Epithelial cell of prostate (primary cell): Measurements from ENCODE around the gene EVA1C.
"Not testable (repeated sequence)": the region's sequence is repeated elsewhere in the genome, so short reads cannot be mapped to it uniquely, and the experiment has no call there.

ENCODE experiments used
- DNase-seq: peaks from one replicate; pipeline ENCODE4 v3.0.0-alpha.2; 2011; ENCODE audit warnings: low read depth, low spot score
- H3K27ac ChIP-seq: fragments of 450-650 bp; 2 replicates; pipeline ENCODE4 v1.5.1; 2017; ENCODE audit warnings: mild to moderate bottlenecking

EVA1C gene

DNA sequence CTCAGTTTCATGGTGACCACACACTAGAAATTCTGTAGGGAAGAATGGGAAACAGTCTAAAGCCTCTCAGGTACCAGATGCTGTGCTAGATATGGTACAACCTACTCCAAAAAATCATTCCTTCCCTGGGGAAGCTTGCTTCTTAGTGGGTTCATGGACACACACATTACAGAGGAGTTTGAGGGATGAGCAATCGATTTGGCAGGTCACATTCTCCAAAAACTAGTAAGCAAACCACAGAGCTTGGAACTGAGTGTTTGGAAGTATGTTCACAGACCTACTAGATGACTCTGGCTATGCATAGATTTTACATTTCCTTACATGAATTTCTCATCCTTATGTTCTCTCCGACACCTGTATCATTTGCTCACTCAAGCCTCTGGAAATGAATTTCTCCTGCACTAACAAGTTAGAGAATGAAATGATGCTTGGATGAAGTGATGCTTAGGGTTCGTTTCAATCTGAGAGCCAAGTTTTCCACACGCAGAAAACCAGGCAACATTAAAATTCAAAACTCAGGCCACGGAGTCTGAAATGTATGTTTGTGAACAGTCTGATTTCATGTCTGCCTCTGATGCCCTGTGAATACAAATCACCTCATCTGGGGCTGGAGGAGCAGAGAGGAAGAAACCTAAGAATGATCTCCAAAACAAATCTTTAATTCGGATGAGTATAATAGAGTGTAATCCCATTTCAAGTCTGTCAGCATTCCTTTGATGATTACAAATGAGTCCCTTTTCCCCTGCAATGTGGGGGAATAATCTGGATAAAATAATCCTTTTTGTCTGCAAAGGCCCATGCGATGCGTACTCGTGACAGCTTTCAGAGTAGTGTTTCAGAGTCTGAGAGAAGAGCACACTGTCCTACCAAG, 11.0 kb downstream of the EVA1C start:
- DNase-seq: peak; percentile 41
- H3K27ac ChIP-seq: peak overlapping the region; percentile 90

DNA sequence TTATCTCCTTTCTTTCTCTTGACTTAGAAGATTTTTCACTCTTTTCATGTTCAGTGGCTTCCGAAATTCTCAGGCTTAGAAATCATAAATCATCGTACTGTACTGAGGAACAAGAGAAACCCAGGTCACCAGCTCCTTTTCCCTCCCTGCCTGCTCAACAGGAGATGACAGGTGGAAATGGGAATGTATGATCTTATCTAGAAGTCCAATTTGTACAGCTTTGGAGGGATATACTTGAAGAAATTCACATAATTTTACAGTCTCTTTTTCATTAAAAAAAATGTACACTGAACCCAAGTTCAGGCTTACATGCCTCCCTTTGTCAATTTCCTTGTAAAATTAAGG, 11.7 kb downstream of the EVA1C start:
- H3K27ac ChIP-seq: peak overlapping the region; percentile 90
- no peak for DNase-seq

DNA sequence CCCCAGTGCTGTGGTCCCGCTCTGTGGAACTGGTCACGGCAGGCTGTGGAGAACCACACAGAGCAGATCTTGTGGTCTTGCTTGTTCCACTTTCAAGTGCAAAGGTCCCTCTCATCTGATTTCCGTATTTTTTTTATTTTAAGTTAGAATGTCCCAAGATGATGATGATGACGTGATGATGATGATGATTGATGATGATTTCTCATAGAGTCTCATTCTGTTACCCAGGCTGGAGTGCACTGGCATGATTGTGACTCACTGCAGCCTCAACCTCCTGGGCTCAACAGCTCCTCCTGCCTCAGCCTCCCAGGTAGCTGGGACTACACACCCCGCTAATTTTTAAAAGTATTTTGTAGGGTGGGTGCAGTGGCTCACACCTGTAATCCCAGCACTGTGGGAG, 12.2 kb downstream of the EVA1C start:
- DNase-seq: no peak
- H3K27ac ChIP-seq: peak overlapping the region; percentile 90

DNA sequence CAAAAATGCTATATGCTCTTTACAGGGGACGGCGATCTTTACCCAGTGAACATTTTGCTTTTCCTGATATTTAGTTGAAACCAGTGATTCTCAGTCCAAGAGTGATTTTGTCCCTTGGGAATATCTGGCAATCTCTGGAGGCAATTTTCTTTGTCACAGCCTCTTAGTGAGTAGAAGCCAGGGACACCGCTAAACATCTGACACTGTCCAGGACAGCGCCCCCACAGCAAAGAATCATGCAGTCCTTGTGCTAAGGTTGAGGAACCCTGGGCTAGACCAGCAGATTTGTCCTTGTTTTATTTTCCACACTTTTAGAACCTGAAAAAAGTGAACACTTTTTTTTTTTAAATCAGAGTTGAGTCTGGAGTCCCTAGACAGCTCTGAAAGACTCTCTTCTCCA, 13.1 kb downstream of the EVA1C start:
- DNase-seq: no peak
- H3K27ac ChIP-seq: peak overlapping the region; percentile 90

DNA sequence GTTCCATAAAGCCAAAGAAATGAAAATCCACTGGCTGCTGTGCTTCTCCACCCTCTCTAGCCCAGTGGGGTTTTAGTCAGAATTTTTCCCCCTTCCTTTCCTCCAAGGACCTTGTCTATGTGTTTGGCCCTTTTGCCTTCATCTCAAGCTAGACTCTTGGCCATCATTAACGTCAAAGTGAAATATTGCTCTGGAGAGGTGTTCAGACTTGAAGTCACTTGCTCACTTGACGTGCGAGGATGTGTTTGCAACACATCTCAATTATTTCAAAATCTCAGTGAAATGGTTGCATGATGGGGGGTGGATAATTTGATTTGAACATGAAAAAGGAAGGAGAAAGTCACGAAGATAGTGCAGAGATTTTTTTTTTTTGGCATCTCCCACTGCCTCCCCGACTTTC, 13.6 kb downstream of the EVA1C start:
- DNase-seq: peak; percentile 41
- H3K27ac ChIP-seq: peak overlapping the region; percentile 90

DNA sequence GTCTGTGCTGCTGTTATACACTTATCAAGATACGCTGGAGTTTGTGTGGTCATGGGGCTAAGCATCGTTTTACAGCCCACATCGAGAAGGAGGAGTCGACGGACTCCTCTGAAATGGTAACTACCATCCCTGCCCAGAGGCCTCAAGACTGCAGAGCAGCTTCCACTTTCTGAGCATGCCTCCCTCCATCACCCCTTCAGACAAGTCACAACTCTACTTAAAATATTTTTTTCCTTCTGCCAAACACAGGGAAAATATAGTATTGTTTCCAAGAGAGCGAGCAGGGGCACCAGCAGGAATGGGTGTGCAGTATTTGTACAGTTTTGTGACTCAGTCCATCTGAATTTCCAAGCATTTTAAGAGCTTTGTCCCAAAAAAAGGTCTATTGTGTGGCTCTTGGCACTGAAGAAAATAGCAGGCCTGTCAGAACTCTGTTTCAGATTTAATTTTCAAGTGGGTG, 14.1 kb downstream of the EVA1C start:
- no peak for DNase-seq

DNA sequence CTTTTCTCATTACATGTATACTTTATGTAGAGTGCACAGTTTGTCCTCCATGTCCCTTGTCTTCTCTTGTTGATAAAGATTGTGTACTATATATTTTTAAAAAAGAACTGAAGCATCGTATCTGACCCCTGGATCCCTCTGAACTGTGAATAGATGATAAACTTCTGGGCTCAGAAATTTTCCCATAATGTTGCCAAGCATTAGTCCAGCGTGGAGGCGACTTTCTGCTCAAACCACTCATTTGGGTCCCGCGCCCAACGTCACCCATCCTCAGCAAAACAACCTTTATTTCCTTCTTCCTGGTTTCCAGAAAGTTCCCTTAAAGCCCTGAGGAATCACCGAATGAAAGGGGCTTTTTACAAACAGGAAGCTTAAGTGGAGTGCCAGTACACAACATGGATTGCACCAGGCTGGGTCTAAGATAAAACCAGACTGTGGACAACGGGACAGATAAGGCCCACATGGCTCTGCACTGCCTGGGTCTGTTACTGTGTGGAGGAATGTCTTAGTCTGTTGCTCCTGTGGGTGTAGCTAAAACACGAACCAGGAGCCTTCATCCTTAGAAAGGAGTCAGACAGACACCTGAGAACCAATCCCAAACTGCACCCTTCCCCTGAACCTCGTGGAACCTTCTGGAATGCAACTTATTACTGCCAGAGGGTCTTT, 15.6 kb downstream of the EVA1C start:
- no peak for DNase-seq
- H3K27ac ChIP-seq: peak overlapping the region; percentile 90

More for the DNA sequence above, 14.1 kb downstream of the EVA1C start:
- peak overlapping the region; percentile 90 for H3K27ac ChIP-seq

DNA sequence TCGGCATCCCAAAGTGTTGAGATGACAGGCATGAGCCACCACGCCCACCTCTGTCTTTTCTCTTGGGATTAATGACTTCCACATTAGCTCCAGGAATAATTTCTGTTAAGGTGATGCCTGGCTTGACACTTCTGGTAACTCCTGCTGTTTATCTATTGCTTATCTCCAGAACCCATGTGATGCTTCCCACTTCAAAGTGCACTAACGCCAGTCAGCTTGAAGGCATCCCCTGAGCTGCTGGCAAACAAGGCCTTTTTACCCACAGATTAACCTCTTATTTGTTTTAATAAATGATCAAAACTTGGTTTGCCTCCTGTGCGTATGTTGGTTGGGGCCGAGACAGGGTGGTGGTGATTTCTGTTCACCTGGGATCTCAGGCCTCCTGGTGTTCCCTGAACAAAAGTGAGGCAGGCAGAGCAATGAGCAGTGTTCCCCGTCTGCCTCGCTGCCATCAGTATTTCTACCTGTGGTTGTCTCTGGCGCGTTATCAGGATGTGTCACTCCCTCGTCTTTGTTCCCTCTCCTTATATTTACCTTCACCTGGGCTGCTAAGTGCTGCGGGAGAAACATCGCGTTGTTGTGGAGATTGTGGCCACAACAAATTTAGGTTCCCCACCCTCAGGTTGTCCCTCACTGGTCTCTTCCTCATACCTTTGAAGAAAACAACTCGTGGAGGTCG, 20.6 kb downstream of the EVA1C start:
- DNase-seq: peak; percentile 58

DNA sequence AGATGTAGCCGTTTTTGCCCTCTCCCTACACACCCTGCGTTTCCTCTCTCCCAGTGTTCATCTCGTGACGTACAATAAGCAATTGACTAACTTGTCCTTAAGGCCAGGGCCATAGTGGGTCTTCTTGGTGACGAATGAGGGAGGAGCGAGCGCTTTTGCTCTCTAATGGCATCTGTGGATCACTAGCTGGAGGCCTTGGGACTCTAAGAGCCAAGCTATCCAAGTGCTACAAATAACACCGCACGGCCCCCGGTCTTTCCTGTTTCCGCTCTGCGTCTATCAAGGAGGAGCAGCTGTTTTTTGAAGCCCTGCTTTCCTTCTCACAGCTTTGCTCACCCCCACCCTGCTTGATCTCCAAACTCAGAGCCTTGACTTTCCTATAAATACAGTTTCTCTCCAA, 25.2 kb downstream of the EVA1C start:
- no peak overlapping the region for H3K27ac ChIP-seq
- DNase-seq: no peak

More for the DNA sequence above, 20.6 kb downstream of the EVA1C start:
- H3K27ac ChIP-seq: not testable (repeated sequence)

DNA sequence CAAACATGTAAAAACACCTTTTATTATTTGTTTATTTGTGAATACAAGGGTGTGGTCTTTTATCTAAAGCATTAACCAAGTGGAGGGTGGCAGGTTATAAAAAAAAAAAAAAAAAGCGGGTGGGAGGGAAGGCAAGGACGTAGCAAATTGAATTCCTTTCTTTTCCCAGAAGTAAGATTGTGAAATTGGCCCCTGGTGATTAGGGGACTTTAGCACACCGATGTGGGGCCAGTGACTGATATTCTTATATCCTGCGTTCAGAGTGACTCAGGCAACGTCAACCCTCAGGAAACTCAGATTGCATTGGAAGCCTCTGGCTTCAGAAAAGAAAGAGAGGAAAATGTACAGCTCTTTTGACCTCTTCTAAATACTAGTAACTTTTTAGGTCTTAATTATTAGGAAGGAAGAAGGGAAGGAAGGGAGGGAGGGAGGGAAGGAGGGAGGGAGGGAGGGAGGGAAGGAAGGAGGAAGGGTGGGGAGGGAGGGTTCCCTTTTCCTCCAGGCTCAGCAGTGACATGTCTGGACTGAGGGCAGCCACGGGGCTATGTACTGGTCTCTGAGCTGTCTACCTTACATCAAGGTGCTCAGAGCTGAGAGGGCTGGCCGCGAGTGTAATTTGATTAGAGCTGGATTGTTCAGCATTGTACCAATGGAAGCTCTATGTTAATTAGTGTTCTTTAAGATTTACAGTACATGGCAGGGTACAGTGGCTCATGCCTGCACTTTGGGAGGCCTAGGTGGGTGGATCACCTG, 30.2 kb downstream of the EVA1C start:
- no peak for DNase-seq
- peak overlapping the region; percentile 63 for H3K27ac ChIP-seq

DNA sequence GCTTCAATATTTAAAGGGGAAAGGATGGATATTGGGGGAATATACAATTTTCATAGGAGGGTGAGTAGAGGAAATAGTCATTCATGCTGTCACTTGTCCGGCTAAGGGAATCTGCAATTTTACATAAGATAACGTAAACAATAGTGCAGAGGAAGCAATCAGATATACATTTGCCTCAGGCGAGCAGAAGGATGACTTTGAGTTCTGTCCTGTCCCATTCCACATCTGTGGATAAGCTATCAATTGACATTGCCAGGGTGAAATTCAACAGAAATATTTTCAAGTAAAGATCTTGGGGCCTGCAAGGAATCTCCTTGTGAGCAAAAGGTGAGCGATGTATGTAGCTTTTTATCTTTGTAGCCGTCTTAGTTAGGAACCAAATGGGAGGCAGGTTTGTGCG, 32.6 kb downstream of the EVA1C start:
- no peak for DNase-seq
- no peak overlapping the region for H3K27ac ChIP-seq

DNA sequence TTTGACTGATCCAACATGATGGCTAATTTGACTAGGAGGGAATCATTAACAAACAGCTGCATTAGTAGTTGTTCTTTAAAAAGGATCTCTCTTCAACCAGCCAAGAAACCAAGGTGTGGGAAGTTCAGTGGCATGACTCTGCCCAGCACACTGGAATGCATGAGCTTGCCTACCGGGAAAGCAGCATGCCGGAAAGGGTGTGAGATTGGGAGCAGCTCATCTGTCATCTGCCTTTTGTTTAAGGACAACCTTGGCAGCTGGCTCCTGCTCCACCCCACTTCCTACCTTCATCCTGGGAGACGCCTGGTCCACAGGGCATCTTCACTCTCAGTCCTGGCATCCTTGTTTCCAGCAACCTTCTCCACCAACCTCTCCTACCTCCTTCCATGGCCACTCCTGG, 33.9 kb downstream of the EVA1C start:
- peak overlapping the region; percentile 14 for H3K27ac ChIP-seq
- not testable (repeated sequence) for DNase-seq

DNA sequence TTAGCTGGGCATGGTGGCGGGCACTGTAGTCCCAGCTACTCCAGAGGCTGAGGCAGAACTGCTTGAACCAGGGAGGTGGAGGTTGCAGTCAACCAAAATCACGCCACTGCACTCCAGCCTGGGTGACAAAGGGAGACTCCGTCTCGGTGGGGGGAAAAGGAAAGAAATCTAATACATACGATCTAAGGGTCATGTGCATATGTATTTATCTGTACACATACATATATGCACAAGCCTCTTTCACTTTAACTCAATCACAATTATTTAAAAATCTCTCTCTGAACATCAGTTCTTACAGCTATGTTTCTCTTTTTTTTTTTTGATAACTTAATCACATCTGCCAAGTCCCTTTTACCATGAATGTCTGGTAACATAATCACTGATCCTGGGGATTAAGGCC, 34.7 kb downstream of the EVA1C start:
- no peak for DNase-seq
- H3K27ac ChIP-seq: no peak overlapping the region

DNA sequence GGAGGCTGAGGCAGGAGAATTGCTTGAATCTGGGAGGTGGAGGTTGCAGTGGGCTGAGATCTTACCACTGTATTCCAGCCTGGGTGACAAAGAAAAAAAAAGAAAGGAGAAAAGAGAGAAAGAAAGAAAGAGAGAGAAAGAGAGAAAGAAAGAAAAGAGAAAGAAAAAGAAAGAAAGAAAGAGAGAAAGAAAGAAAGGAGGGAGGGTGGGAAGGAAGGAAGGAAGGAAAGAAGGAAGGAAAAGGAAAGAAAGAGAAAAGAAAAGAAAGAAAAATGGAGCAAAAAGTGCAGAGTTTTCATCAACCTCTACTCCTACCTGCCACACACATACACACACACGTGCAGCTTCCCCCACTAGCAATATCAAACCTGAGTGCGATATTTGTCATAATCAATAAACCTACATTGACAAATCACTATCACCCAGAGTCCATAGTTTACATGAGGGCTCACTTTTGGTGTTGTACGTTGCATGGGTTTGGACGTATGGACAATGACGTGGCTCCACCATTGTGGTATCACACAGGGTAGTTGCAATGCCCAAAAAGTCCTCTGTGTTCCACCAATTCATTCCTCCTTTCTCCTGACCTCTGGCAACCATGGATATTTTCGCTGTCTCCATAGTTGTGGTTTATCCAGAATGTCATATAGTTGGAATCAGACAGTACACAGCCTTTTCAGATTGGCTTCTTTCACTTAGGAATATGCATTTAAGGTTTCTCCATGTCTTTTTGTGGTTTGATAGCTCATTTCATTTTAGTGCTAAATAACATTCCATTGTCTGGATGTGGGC, 36.5 kb downstream of the EVA1C start:
- DNase-seq: no peak
- H3K27ac ChIP-seq: no peak overlapping the region

DNA sequence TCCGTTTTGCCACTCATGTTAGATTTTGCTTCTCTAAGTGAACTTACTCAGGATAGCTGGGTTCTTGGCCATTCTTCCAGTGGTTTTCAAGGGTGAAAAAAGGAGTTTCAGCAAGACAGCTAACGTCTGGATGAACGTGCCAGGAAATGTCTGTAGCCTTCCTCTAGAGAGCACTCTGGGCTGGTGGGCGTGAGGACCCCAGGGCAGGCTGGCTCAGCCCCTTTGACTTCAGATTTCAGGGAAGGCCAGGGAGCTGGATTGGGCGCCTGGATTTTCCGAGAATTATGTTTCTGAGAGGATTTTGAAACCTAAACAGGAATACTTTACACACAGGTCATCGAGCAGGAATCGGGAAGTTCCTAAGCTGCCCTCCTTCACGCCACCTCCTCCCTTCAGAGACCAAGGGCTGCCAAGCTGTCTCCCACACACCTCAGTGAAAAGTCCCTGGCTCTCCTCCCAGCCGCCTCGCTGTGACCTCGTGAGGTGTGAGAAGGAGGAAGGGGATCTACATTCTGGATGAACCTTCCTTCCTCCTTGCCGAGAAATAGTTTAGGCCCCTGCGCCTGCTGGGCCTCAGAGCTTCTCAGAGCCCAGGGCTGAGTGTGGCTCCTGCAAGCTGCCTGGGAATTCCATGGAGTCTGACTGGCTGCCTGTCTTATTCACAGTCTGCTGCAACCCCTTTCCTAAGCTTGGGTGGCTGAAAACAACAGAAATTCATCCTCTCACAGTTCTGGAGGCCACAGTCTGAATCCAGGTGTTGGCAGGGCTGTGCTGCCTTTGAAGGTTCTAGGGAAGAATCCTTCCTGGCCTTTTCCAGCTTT, 38.6 kb downstream of the EVA1C start:
- peak overlapping the region; percentile 73 for H3K27ac ChIP-seq
- DNase-seq: not testable (repeated sequence)

DNA sequence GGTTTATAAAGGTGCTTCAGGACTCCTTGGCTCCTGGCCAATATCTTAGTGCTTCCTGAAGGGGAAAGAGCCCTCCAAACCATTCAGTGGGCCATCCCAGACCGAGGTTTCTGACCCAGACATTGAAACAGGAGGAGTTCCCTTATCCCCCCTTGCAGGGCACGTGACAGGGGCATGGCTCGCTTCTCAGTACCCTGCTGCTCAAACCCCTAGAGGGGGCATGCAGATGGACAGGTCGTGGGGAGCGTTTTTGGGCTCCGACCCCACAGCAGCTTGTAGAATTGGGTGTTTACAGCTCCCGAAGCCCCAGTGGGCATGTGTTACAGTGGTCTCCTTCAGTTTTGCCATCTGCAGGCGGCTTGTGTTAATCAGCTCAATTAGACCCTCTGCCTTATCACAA, 39.7 kb downstream of the EVA1C start:
- not testable (repeated sequence) for H3K27ac ChIP-seq, DNase-seq

DNA sequence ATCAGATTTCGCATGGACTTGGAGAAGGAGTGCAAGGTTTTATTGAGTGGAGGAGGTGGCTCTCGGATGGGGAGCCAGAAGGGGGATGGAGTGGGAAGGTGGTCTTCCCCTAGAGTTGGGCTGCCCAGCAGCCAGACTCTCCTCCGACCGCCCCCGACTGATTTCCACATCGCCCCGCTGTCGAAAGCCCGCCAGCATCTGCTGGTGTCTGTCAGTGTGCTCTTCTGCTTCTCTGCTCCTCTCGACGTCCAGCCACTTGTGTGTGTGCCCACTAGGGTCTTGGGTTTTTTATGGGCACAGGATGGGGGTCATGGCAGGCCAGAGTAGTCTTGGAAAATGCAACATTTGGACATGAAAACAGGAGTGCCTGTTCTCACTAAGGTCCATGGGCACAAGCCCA, 40.1 kb downstream of the EVA1C start:
- no peak overlapping the region for H3K27ac ChIP-seq
- DNase-seq: no peak

DNA sequence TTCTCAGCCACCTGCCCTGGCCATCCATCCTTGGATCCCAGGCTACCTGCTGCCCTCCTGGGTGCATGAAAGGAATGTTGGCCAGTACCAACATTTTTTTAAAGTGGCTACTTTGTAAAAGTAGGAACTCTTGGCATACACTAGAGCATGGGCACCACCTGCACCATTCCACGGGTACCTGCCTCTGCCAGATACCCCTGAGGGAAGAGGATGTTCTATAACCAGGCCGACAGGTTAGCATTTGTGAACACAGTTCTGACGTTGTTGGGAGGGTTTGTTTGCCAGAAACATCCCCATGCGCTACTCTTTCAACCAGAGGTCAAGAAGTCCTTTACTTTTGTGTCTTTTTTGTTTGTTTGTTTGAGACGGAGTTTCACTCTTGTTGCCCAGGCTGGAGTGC, 43.0 kb downstream of the EVA1C start:
- DNase-seq: no peak
- H3K27ac ChIP-seq: no peak overlapping the region

DNA sequence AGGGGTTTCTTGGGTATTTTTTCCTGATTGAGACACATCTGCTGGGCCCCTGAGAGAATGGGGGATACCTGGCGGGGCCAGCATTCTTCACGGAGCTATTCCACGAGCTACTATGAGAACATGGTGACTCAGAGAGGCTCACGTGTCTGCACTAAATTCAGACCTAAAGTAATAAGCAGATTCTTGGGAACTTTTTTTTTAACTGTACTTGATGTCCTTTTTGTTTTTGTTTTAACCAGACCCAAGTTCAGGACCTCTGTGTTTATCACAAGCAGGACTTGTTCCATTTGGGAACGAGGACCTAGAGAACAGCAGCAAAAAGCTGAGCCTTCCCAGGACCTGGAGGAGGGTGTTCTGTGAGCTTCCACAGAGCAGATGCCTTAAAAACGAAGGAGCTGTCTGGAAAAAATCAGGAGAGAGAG, 44.0 kb downstream of the EVA1C start:
- no peak overlapping the region for H3K27ac ChIP-seq

More for the DNA sequence above, 44.0 kb downstream of the EVA1C start:
- DNase-seq: no peak
